Colonic mucosa (tissue), 4 donors: ENCODE measurements around the gene ARMH3. TPM values are rescaled to one million over a fixed set of nuclear protein-coding genes. Genes with fewer than 3 reads are reported as not detected.

Experiments used
- DNase-seq: peaks from one replicate; pipeline ENCODE4 v3.0.0-alpha.2; 2020
- H3K27ac ChIP-seq: fragments of 200-600 bp; one replicate; pipeline ENCODE4 v1.8.0; 2021
- H3K27me3 ChIP-seq: fragments of 200-600 bp; one replicate; pipeline ENCODE4 v1.8.0; 2021
- H3K36me3 ChIP-seq: fragments of 200-600 bp; one replicate; pipeline ENCODE4 v1.8.0; 2021
- H3K4me1 ChIP-seq: fragments of 200-600 bp; one replicate; pipeline ENCODE4 v1.8.0; 2021; ENCODE audit warnings: mild to moderate bottlenecking
- H3K4me3 ChIP-seq: fragments of 200-600 bp; one replicate; pipeline ENCODE4 v1.8.0; 2021
- H3K9ac ChIP-seq, 2 donors: one replicate each; pipeline ENCODE4 v1.7.0; 2013; ENCODE audit warnings: control low read depth in 2 of 2, low read depth in 2 of 2, low read length in 2 of 2
- H3K9me3 ChIP-seq: fragments of 200-600 bp; one replicate; pipeline ENCODE4 v1.8.0; 2021
- intact Hi-C: fragments of 100-400 bp; cut with DNase I; formaldehyde crosslinking; loops from one replicate; pipeline ENCODE4 v1.14.1; 2022
- total RNA-seq, 2 donors: library from RNA; stranded (reverse); fragmentation: NEBNext Ultra II Directional in 1 of 2; extraction: Animal tissue kit (Norgen Biotek cat#: 25700) in 1 of 2; gene quantifications; one replicate each; pipeline ENCODE4 v1.2.1, GENCODE V29; 2021
- TF ChIP-seq, protein P1 (sequence below): fragments of 200-600 bp; IDR thresholded peaks from one replicate; pipeline ENCODE4 v1.8.0; 2022; ENCODE audit warnings: antibody characterized with exemption, mild to moderate bottlenecking
- donor health status: healthy.
- donor health status: DM: no; HTN: no; CAD: no.
- donor health status: DM: no; HTN: no; CAD: no.

The ARMH3 gene
- total RNA-seq, 2 donors from 2014 or later, result 25.1 to 31.3 TPM

DNA sequence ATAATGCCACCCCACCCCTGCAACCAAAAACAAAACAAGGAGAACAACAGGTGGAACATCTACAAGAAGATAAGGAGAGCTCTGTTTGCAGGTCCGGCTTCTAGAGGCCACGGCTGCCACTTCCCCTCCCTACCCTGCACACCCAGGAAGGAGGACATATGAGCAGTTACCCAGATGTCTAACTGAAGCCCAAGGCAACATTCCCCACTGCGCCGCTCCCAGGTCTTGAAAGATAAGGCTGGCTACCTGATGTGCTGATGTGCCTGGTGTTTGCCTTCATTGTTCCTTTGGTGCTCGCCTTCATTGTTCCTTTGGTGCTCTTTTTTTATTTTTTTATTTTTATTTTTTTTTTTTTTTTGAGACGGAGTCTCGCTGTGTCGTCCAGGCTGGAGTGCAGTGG lies 30.2 kb upstream of the ARMH3 start:
- H3K27ac ChIP-seq, result no peak overlapping the region
- no peak for DNase-seq
- H3K9me3 ChIP-seq, result no peaks in the 10 kb centered on the region
- H3K27me3 ChIP-seq, result no peaks in the 10 kb centered on the region
- intact Hi-C loops, result no loop called here
- H3K9ac ChIP-seq, result no peak overlapping the region
- TF ChIP-seq, protein P1, sequence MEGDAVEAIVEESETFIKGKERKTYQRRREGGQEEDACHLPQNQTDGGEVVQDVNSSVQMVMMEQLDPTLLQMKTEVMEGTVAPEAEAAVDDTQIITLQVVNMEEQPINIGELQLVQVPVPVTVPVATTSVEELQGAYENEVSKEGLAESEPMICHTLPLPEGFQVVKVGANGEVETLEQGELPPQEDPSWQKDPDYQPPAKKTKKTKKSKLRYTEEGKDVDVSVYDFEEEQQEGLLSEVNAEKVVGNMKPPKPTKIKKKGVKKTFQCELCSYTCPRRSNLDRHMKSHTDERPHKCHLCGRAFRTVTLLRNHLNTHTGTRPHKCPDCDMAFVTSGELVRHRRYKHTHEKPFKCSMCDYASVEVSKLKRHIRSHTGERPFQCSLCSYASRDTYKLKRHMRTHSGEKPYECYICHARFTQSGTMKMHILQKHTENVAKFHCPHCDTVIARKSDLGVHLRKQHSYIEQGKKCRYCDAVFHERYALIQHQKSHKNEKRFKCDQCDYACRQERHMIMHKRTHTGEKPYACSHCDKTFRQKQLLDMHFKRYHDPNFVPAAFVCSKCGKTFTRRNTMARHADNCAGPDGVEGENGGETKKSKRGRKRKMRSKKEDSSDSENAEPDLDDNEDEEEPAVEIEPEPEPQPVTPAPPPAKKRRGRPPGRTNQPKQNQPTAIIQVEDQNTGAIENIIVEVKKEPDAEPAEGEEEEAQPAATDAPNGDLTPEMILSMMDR, result no peak
- no peaks in the 10 kb centered on the region for H3K4me1 ChIP-seq
- no peak overlapping the region for H3K4me3 ChIP-seq
- H3K36me3 ChIP-seq, result no peaks in the 10 kb centered on the region

GRCh38 chr10:102085336-102085735 lies 29.4 kb upstream of the ARMH3 start:
- Histone ChIP-seq H3K9me3 (no peaks in the 10 kb centered on the region), H3K27ac (no peak overlapping the region), H3K4me3 (no peak overlapping the region), H3K4me1 (no peaks in the 10 kb centered on the region), H3K36me3 (no peaks in the 10 kb centered on the region), H3K27me3 (no peaks in the 10 kb centered on the region), H3K9ac (no peak overlapping the region)
- intact Hi-C loops, result no loop called here
- TF ChIP-seq, protein P1, result no peak
- DNase-seq, result no peak

DNA sequence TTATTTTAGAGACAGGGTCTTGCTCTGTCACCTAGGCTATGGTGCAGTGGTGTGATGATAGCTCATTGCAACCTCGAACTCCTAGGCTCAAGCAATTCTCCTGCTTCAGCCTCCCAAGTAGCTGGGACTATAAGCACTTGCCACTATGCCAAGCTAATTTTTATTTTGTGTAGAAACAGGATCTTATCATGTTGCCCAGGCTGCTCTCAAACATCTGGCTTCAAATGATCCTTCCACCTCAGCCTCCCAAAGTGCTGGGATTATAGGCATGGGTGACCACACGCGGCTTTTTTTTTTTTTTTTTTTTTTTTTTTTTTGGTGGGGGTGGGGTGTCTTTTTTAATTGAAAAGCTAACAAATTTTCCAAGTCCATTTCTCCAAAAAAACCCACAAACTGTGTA lies 27.6 kb upstream of the ARMH3 start:
- Histone ChIP-seq H3K4me3 (no peak overlapping the region), H3K36me3 (no peaks in the 10 kb centered on the region), H3K27ac (no peak overlapping the region), H3K9me3 (no peaks in the 10 kb centered on the region), H3K4me1 (no peaks in the 10 kb centered on the region), H3K9ac (no peak overlapping the region), H3K27me3 (no peaks in the 10 kb centered on the region)
- intact Hi-C loops, result no loop called here
- no peak for DNase-seq
- TF ChIP-seq, protein P1, result no peak

- TF ChIP-seq, protein P1, result peak; percentile 92
- intact Hi-C loops, result loop anchor here (2.0 to 10.0 kb wide), 2 partner anchors 178 to 232 kb away; no protein-coding TSS in a partner anchor
- H3K9me3 ChIP-seq, result no peaks in the 10 kb centered on the region
Observed at GRCh38 chr10:102072673-102073527, 16.9 kb upstream of the ARMH3 start.

DNA sequence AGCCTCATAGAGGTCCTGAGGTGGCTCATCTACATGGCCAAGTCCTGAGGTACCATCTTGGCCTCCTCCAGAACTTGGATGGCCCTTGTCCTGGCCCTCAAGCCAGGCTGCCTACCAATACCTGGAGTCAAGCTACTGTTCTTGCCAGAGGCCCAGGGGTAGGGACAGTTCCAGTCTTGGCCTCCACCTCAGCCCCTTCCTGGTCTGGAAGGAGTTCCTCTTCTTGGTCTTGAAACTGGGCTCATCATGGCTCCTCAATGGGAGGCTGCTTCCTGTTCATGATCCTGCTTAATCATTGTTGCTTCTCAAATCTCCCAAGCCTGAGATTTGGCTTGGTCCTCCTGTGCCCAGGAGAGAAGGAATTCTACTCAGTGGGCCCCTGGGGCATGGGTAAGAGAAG lies 13.1 kb upstream of the ARMH3 start:
- Histone ChIP-seq H3K36me3 (no peaks in the 10 kb centered on the region), H3K27ac (no peak overlapping the region), H3K9me3 (no peaks in the 10 kb centered on the region), H3K4me1 (peaks cover 25% of the 10 kb centered on the region), H3K27me3 (no peaks in the 10 kb centered on the region), H3K9ac (no peak overlapping the region), H3K4me3 (no peak overlapping the region)
- intact Hi-C loops, result no loop called here
- DNase-seq, result no peak
- TF ChIP-seq, protein P1, result no peak

More at GRCh38 chr10:102072673-102073527, 16.9 kb upstream of the ARMH3 start:
- H3K36me3 ChIP-seq, result no peaks in the 10 kb centered on the region
- peaks cover 7% of the 10 kb centered on the region for H3K4me1 ChIP-seq
- no peak overlapping the region for H3K9ac ChIP-seq
- no peaks in the 10 kb centered on the region for H3K27me3 ChIP-seq
- H3K27ac ChIP-seq, result no peak overlapping the region
- peak; percentile 88 for DNase-seq
- no peak overlapping the region for H3K4me3 ChIP-seq
